ACHN (cell line): Measurements from ENCODE around the gene MBD5.
A peak's percentile ranks its signal among the peaks of the same experiment; 100 is the strongest.
"Not testable (repeated sequence)": the region's sequence is repeated elsewhere in the genome, so short reads cannot be mapped to it uniquely, and the experiment has no call there.

Experiments used
- DNase-seq: peaks from one replicate; pipeline ENCODE4 v3.0.0-alpha.2; 2015
- in situ Hi-C: cut with HindIII; loops from 2 replicates; pipeline ENCODE4 v1.10.0; 2017; ENCODE audit warnings: low sequenced_read_pairs, low pct_ligation_motif_present, low pct_unique_long_range_greater_than_20kb

The MBD5 gene

DNA sequence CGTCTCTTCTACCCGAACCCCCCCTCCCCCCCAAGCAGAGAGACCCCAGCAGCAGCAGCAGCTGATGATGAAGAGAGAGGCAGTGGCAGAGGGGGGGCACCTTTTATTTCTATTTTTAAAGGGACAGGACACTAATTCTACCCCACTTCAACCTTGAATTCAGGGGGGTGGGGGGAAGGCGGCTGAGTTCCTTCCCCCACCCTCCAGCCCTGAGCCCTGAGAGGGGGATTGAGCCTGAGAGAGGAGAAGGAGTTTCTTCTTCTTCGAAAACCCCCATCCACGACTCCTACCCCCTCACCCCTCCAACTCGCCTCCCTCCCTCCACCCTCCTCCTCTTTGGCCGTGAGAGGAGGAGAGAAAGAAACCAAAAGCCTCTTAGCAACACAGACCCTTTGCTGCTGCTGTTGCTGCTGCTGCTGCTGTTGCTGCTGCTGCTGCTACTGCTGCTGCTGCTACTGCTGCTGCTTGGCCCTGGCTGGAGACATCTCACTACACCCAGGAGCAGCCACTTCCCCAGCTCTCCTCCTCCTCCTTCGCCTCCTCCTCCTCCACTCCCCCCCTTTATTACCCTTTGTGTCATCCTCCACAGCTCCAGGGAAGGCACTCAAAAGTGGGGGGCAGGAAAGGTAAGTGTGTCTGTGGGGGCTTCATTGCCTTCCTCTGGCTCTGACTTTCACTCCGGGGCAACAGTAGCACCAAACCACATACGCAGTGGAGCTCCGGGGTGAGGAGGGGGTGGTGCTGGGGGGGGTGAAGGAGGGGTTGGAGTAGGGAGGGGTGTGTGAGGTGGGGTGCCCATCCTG is at the start of gene MBD5:
Gene MBD5, plus strand, starts transcription at position 33 of the 803 bp plus-strand sequence.
- peak; percentile 54 for DNase-seq
- in situ Hi-C loops, result no loop called here

GRCh38 chr2:147976102-147976501 is 44.8 kb upstream of the MBD5 start:
- no peak for DNase-seq
- in situ Hi-C loops, result no loop called here

GRCh38 chr2:147977679-147978078 is 43.2 kb upstream of the MBD5 start:
- DNase-seq, result no peak
- in situ Hi-C loops, result no loop called here

GRCh38 chr2:147980940-147981528 is 39.9 kb upstream of the MBD5 start:
- in situ Hi-C loops, result no loop called here
- no peak for DNase-seq

DNA sequence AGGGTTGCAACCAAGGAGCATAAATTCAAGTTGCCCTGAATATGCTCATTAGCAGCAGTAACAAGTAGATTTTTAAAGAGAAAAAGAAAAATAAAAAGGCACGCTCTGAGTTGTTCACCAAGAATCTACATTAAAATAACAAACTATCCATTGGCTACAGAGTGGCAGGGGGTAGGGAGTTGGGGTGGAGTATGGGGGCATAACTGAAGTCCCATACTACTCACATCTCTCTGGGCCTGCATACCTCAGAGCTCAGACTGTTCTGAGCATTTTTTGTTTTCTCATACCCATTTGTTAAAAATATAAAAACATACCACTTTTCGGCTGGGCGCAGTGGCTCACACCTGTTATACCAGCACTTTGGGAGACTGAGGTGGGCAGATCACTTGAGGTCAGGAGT is 31.8 kb upstream of the MBD5 start:
- in situ Hi-C loops, result no loop called here
- no peak for DNase-seq

- peak; percentile 79 for DNase-seq
- in situ Hi-C loops, result no loop called here
These were observed 31.0 kb upstream of the MBD5 start for GRCh38 chr2:147989809-147990403.

GRCh38 chr2:147994965-147995364 is 25.9 kb upstream of the MBD5 start:
- in situ Hi-C loops, DNase-seq: not testable (repeated sequence)

- in situ Hi-C loops, result no loop called here
These were observed 24.1 kb upstream of the MBD5 start for GRCh38 chr2:147996828-147997227.

DNA sequence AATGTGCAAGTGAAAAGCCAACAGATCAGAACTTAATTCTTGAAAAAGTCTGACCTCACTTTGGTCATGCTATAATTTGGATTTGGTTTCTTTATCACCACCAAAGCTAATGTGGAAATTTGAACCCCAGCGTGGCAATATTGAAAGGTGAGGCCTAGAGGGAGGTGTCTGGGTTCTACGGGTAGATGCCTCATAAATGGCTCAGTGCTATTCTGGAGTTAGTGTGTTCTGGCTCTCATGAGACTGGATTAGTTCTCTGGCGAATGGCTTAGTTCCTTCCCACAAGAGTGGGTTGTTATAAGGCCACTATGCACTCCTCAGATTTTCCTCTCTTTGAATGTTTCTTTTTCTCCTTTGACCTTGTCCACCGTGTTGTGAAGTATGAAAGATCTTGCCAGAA is 22.7 kb upstream of the MBD5 start:
- no peak for DNase-seq
- in situ Hi-C loops, result no loop called here

More at GRCh38 chr2:147996828-147997227, 24.1 kb upstream of the MBD5 start:
- no peak for DNase-seq

DNA sequence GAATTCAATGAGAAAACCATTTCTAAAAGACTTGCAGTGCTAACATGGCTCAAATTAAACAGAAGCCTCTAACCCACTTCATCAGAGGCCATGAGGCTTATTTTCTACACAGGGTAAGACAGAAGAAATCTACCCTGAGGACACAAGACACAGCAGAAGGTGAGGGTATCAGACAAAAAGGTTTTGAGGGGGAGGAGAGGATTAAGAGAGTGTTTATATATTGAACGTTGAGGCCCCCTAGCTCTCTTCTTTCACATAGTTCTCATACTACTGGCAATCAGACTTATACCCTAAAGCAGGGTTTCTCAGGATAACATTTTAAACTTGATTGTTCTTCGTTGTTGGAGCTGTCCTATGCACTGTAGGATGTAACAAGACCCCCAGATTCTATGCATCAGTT is 21.8 kb upstream of the MBD5 start:
- in situ Hi-C loops, result no loop called here
- no peak for DNase-seq

DNA sequence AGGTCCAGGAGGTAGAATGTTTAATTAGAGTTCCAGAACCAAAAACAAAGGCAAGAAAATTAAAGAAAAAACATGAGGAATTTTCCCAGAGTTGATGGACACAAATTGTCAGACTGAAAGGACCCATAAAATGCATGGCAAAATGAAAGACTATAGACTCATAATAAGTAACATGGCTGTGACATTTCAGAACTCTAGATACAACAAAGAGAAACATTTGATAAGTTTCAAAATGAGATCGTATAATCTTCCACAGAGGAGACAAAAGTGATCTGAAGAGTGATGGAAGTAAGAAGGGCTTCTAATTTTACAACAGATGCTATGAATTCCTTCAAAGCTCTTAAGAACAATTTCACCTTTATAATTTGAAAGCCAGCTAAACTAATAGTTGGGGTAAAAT is 20.8 kb upstream of the MBD5 start:
- DNase-seq, result no peak
- in situ Hi-C loops, result no loop called here

DNA sequence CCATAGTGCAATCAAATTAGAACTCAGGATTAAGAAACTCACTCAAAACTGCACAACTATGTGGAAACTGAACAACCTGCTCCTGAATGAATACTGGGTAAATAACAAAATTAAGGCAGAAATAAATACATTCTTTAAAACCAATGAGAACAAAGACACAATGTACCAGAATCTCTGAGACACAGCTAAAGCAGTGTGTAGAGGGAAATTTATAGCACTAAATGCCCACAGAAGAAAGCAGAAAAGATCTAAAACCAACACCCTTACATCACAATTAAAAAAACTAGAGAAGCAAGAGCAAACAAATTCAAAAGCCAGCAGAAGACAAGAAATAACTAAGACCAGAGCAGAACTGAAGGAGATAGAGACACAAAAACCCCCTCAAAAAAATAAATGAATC is 18.5 kb upstream of the MBD5 start:
- in situ Hi-C loops, DNase-seq: not testable (repeated sequence)

DNA sequence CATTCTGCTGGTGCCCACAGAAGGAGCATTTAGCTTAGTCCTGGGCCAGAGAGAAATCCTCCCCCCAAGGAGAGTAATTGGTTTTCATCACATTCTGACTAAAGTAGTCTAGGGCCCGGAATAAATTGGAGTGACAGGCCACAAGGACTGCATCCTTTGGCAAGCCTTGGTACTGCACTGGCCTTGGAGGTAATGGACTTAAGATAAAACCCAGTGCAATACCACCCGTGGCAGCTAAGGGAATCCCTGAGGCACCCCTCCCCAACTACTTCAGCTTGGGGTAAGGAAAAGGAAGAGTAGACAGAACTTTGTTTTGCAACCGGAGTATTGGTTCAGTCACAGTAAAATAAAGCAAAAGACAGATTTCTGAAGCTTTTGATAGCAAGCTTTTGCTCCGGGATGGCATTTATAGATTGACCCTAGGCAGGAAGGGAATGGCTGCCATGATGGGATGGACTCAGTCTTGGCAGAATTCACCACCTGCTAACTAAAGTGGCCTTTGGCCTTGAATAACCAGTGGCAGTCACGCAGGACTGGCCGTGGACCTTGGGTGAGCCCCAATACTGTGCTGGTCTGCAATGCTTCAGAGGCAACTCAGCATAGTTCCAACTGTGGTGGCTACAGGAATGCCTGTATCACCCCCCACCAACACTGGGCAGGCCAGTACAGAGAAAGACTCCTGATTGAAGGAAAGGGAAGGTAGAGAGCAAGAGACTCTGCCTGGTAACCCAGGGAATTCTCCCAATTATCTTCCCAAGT is 14.5 kb upstream of the MBD5 start:
- DNase-seq, result no peak
- in situ Hi-C loops, result no loop called here

GRCh38 chr2:148007219-148007900 is 13.5 kb upstream of the MBD5 start:
- no peak for DNase-seq
- in situ Hi-C loops, result no loop called here

- DNase-seq, in situ Hi-C loops: not testable (repeated sequence)
These were observed 12.5 kb upstream of the MBD5 start for GRCh38 chr2:148008411-148008810.

- DNase-seq, result no peak
- in situ Hi-C loops, result no loop called here
These were observed 7.0 kb upstream of the MBD5 start for GRCh38 chr2:148013876-148014275.

- no peak for DNase-seq
- in situ Hi-C loops, result no loop called here
These were observed 6.3 kb upstream of the MBD5 start for GRCh38 chr2:148014616-148015015.
